HS-27A (cell line): ENCODE results near the gene PTPN12.
"Not testable (repeated sequence)": the region's sequence is repeated elsewhere in the genome, so short reads cannot be mapped to it uniquely, and the experiment has no call there.

ENCODE experiments used
- DNase-seq: peaks from one replicate; pipeline ENCODE4 v3.0.0-alpha.2; 2012; ENCODE audit warnings: low read depth, missing footprints

PTPN12 gene

DNA sequence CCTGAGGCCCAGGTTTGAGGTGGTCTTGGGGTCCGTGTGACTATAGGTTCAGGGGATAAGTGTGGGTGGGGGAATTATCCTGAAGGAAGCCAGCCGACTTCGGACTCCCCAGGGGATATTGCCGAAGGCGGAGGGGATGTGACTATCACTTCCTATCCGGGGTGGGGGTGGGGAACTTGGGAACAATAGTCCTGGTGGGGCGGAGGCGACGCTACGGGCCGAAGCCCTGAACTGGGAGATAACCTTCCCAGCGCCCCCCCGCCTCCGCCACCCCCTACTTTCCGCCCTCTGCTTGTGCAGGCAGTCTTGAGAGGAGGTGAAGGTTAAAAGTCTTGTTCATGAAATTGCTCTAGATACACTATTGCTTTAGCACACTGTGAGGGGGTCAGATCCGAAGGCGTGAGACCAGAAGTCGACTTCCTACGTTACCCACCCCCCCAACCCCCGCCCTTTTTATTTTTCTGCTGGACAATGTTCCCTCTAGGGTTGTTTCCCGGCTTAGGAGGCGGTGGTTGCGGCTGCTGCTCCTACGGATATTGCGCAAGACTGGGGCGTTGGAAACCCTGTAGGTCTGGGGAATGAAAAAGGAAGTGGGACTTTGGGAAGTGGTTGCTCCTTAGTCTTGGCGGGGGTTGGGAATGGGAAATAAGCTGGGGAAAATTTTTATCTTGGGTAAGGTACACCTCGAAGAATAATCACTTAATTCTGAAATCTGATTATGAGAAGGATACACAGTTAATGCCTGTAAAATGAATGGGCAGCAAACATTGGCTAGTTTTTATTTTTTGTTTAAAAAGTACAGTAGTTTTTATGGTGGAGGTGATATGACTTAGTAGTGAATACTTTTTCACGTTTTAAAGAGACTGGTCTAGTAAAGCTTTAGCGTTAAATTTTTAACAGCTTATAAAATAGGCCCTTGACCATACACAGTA, 1.5 kb downstream of the PTPN12 start:
- DNase-seq, result peak; percentile 91

DNA sequence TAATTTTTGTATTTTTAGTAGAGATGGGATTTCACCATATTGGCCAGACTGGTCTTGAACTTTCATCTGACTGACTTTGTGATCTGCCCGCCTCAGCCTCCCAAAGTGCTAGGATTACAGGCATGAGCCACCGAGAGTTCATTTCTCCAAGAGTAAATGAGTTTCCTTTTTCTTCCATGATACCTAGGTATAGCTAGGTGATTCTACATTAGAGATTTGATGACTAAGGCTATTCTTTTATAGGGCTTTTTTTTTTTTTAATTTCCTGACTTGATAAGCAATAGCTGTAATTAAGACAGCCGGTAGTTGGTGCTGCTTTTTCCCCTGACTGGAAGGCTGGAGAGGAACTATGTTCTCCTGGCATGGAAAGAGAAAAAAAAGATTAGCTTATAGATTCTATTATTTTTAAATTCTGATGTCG, 3.3 kb downstream of the PTPN12 start:
- no peak for DNase-seq

DNA sequence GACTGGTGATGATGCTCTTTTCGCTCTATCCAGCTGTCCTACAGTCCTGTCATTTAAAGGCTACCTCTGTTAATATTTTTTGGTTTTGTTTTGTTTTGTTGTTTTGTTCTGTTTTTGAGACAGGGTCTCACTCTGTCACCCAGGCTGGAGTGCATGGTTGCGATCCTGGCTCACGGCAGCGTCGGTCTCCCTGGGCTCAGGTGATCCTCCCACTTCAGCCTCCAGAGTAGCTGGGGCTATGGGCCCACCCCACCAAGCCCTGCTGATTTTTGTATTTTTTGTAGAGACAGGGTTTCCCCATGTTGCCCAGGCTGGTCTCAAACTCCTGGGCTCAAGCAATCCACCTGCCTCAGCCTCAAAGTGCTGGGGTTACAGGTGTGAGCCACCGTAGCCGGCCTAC, 3.9 kb downstream of the PTPN12 start:
- DNase-seq, result not testable (repeated sequence)

DNA sequence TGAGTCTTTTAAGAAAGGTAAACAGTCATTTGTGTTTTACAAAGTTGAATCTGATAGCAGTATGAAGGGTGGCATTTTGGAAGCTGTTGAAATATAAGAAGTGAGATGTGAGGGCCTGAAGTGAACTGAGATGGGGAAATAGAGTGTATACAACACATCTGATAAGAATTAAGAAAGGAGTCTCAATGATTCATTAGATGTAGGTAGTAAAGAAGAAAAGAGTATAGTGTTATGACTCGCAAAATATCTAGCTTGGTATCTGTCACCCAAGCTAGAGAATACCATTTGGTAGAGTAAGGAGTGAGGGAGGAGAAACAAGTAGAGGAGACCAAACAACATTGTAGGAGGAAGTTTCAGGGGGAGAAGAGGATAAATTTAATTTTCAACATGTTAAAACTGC, 5.3 kb downstream of the PTPN12 start:
- no peak for DNase-seq

DNA sequence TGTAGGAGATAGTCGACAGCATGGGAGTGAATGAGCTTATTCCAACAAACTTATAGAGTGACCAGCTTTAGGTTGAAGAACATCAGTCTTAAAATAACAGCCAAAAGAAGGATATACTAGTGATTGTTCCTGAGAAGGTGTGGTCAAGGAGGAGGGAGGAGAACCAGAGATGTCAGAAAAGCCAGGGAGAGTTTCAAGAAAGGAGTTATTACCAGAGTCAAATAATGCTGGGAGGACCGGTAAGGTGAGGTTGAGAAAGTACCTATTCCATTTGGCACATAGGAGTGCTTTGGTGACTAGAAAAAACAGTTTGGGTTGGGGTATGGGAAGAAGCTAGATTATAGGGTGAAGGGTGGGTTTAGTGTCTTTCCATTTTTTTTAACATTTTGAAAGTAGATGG, 5.8 kb downstream of the PTPN12 start:
- no peak for DNase-seq

DNA sequence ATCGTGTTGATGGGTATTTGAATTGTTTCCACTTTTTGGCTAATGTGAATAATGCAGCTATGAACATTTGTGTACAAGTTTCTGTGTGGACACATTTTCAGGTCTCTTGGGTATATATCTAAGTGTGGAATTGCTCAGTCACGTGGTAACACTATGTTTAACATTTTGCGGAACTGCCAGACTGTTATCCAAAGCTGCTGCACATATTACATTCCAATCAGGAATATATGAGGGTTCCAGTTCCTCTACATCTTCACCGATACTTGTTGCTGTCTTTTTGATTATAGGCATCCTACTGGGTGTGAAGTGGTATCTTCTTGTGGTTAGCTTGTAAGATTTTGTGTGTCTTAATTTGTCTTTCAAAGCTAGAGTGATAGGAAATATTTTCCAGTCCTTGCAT, 6.8 kb downstream of the PTPN12 start:
- DNase-seq, result no peak

DNA sequence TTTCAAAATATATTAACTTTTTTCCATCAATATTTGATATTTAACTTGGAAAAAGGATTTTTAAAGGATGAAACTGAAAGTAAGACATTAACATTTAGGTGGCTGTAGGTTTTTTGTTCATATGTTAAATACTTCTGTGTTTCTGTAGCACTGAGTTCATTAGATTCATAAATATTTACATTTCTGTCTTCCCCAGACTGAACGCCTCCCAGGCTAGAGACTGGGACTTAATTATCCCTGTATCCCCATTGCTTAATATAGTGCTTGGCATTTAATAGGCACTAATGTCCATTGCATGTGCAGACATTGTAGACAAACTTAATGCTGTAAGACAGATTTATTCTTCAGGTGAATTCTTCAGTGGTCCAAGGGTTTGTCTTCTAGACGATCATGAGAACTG, 7.4 kb downstream of the PTPN12 start:
- DNase-seq, result no peak

DNA sequence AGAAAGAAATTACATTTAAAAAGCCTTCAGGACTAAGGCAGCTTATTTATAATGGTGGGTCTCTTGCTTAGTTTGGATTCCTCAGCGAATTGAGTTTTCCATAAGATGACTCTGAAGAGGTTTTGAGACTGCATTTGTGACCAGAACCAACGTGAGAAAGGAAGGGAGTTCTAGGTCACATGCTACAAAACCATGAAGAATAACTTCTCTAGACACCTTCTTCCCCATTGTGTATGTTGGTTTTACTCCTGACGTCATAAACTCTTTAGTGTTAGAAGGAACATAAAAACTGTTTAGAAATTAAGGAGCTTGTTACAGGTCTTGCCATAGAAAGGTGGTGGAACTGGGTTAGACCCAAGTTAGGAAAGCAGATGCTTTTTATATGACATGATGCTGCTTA, 11.1 kb downstream of the PTPN12 start:
- no peak for DNase-seq

DNA sequence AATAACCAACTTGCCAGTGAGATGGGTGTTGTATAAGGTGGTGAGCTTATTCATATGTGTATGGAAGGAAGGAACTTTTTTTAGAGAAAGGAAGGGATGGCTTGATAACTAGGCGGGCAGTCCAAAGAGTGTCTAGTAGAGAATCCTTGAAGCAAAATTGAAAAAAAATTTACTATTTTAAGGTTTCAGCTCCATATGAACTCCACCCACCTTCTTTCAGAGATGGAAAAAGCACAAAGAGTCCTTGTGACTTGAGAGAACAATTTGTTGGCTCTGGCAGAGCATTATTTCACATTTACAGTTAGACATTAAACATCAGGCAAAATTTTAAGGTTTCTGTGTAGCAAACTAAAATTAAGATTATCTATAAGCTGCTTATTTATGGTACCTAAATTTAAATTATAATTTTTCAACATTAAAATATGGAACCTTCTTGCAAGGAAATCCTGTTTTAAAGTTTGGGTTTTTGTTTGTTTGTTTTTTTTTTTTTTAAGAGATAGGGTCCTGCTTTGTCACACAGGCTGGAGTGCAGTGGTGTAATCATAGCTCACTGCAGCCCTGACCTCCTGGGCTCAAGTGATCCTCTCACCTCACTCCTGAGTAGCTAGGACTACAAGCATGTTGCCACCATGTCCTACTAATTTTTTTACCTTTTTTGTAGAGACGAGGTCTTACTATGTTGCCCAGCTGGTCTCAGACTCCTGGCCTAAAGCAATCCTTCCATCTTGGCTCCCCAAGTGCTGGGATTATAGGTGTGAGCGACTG, 12.2 kb downstream of the PTPN12 start:
- DNase-seq, result no peak

DNA sequence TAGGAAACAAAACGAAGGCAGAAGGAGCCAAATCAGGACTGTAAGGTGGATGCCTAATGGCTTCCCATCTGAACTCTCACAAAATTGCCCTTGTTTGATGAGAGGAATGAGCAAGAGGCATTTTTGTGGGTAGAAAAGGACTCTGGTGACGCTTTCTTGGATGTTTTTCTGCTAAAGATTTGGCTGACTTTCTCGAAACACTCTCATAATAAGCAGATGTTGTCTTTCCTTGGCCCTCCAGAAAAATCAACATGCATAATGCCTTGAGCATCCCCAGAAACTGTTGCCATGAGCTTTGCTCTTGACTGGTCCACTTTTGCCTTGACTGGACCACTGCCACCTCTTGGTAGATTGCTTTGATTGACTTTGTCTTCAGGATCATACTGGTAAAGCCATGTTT, 13.5 kb downstream of the PTPN12 start:
- DNase-seq, result no peak

DNA sequence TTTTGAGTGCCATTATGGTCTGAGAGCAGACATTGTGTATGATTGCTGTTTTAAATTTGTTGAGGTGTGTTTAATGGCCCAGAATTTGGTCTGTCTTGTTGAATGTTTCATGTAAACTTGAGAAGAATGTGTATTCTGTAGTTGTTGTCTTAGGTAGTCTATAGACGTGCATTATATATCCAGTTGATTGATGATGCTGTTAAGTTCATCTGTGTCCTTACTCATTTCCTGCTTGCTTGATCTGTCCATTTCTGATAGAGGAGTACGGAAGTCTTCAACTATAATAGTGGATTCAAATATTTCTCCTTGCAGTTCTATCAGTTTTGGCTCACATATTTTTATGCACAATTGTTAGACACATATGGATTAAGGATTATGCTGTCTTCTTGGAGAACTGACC, 16.0 kb downstream of the PTPN12 start:
- no peak for DNase-seq

DNA sequence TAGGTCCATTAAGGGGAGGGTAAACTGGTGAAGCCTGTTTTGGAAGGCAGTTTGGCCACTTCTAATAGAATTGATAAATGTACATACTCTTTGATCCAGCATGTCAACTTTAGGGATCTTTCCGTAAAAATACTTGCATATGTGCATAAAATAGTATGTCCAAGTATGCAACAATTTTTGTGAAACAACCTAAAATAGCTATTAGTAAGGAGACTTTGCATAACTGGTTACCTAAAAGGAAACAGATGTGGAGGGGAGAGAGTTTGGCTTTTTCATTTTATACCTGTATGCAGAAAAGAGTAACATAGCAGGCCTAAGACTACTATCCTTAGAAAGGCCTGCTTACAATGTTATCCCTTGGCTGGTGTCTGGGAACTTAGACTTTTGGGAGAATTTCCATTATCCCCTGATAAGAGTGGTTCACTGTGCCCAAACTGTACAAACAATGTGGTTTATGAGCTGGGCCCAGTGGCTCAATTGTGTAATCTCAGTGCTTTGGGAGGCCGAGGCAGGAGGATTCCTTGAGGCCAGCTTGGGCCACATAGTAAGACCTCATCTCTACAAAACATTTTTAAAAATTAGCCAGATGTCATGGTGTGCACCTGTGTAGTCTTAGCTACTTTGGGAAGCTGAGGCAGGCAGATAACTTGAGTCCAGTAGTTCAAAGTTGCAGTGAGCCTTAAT, 21.3 kb downstream of the PTPN12 start:
- no peak for DNase-seq

DNA sequence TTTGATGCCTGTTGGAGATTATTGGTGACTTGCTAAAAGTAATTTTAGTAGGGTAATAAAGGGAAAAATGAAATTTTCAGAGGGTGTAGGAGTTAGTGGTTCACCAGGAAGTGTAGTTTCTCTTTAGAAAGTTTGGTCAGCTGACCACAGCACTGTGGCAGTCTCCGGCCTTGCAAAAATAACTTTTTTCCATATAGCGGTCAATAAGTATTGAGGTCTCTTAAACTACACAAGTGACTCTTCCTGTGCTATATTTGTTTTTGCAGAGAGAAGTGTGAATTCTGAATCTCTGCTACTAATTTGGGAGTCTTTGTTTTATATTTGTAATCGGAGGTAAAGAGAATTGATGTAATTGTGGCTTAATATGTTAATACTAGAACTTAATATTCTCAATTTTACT, 24.3 kb downstream of the PTPN12 start:
- DNase-seq, result no peak

DNA sequence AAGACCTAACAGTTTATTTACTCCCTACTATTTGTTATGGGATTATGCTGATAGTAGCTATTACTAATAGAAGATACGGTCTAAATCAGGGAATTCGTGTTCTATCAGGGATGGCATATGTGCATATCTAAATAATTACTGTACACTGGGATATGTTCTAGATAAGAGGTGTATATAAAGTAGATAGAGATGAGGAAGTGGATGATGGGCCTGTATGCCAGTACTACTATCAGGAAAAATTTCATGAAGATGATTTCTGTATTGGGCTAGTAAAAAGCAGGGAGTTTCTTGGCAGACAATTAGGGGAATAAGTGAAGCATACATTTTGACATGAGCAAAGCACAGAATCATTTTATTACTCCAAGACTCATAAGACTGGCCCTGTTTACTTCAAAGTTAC, 26.2 kb downstream of the PTPN12 start:
- no peak for DNase-seq

DNA sequence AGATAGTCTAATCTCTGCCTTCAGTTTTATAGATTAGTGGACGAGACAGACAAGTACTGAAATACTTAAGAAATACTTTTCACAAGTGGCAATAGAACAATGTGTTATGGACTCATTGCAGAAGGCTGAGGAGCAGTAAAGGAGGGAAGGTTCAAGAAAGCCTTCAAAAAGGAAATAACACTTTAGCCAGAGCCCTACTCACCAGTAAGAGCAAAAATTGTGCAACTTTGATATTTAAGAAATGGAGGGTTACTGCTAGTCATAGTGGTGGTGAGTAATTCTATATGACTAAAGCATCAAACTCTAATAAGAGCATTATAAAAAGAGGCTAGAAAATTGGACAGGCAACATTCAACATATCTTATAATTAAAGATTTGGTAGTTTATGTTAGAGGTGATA, 28.8 kb downstream of the PTPN12 start:
- DNase-seq, result no peak

DNA sequence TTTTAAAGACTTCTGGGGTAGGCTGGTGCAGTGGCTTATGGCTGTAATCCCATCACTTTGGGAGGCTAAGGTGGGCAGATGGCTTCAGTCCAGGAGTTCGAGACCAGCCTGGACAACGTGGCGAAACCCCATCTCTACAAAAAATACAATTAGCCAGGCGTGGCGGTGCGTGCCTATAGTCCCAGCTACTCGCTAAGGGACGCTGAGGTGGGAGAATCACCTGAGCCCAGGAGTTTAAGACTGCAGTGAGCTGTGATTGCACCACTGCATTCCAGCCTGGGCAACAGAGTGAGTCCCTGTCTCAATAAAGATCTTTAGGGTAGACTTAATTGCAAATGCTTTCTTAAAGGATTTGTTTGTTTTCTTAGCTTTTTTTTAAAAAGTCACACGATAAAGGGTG, 29.3 kb downstream of the PTPN12 start:
- no peak for DNase-seq

DNA sequence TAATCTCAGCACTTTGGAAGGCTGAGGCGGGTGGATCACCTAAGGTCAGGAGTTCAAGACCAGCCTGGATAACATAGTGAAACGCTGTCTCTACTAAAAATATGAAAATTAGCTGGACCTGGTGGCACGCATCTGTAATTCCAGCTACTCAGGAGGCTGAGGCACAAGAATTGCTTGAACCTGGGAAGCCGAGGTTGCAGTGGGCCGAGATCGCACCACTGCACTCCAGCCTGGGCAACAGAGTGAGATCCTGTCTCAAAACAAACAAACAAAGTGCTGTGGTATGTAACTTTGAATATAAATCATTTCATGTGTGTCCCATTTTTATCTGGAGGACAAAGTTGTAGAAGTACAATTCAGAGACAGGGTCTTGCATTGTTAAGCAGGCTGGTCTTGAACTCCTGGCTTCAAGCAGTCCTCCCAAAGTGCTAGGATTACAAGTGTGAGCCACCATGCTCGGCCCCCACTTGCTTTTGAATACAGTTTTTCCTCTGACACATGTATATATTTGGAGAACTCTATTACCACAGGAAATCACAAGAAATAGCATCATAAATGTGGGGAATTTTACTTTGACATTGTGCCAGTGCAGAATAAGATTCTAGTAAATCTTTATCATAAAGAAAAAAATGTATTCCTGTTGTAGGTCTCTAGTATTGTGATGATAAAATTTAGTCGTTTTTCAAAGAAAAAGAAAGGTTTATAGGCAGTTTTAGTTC, 32.6 kb downstream of the PTPN12 start:
- no peak for DNase-seq

DNA sequence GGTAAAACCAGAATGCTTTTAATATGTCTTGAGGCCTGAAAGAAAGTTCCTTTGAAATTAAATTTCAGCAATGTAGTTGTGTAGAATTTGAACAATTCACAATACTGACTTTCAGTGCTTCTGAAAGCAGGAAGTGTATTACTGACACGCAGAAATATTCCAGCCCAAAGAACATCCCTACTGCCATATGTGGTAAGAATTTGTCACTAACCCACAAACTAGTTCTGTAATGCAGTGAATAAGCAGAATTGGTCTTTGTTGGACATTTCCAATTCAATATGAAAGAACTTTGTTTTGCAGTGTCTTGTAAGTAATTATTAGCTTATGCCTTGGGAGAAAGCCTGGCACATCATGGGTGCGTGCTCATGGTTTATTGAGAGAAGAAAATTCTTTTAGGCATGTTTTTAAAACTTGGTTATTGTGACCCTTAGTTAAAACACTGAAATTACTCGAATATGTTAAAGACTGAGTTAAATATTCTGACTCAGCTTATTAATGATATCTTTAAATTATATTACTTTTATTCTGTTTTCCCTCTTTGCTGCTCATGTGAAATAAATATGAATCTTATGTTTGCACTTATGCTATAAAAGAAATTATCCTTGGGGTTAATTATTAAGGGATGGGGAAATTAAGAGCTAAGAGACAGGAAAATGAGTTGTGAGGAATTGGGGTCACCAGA, 33.4 kb downstream of the PTPN12 start:
- DNase-seq, result peak; percentile 17

DNA sequence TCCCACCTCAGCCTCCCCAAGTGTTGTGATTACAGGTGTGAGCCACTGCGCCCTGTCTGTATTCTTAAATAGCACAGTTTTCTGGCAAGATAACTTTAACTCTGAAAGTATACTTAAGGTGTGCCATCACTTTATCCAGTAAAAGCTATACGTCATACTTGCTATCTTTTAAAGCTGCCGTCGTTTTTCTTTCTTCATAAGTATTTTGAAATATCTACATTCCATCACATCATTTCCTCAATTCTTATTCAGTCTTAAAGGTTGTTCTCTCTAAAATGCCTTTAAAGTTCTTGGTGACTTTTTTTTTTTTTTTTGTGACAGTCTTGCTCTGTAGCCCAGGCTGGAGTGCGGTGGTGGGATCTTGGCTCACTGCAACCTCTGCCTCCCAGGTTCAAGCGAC, 34.7 kb downstream of the PTPN12 start:
- DNase-seq, result no peak

DNA sequence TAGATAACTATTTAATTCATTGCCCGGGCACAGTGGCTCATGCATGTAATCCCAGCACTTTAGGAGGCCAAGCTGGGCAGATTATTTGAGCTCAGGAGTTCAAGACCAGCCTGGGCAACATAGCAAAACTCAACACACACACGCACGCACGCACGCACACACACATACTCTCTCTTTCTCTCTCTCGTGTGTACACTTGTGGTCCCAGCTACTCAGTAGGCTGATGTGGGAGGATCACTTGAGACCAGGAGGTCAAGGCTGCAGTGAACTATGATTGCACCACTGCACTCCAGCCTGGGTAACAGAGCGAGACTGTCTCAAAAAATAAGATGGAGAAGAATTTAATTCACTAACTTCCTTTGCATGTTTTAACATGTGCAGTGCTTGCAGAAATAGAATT, 38.1 kb downstream of the PTPN12 start:
- DNase-seq, result no peak

DNA sequence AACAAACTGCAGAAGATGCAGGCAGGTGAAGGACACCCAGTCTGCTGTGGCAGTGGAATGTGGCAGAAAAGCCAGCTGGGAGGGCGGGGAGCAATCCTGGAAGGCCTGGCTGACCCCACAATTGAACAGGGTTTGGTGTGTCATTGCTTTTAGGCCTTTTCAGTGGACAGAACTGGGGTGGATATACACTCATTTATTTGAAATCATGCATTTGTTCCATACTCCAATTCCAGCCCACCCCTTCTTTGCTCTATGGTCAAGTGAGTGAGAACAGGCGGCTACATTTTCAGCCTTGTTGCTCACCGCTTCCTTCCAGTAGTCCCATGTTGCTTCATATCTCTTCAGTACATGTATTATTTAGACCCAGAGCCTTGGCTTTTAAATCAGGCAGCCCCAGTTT, 39.8 kb downstream of the PTPN12 start:
- DNase-seq, result no peak

DNA sequence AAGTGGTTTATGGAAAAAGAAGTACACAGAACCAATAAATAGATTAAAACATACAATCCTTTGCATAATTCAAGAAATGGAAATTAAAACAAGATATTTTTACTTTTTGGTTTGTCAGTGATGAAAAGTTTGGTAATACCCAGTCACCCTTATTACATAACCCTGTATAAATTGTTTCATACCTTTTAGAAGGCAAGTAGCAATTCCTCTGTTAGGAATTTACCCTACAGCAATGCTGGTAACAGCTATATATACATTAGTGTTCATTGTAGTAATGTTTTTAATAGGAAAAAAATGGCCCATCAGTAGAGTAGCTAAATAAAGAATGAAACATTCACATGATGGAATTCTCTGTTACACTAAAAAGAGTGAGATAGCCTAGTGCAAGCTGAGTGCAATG, 42.7 kb downstream of the PTPN12 start:
- DNase-seq, result no peak
